WTC11 (cell line): ENCODE data around the gene WNK2. TPM values are rescaled to one million over a fixed set of nuclear protein-coding genes. Genes with fewer than 3 reads are reported as not detected.

Source experiments
- ATAC-seq: fragments of 200-7000 bp; cut with Tn5 transposase; 2 replicates; pipeline ENCODE4 v1.10.0; 2021; ENCODE audit warnings: mild to moderate bottlenecking, moderate library complexity
- CTCF ChIA-PET: fragments of 300-600 bp; sonication (Branson Sonifier 250); formaldehyde crosslinking; loops from one replicate; lab custom pipeline; 2021; ENCODE audit warnings: antibody characterized with exemption; lab: Charles Lee
- POLR2A ChIA-PET: fragments of 350-600 bp; sonication (Branson Sonifier 250); formaldehyde crosslinking; loops from one replicate; lab custom pipeline; 2021; ENCODE audit warnings: antibody characterized with exemption; lab: Charles Lee
- DNase-seq: peaks from one replicate; pipeline ENCODE4 v3.0.0; 2021; ENCODE audit warnings: low spot score
- H3K27ac Mint-ChIP-seq: 2 replicates; pipeline ENCODE4 v1.8.0; 2021; ENCODE audit warnings: mixed read lengths
- H3K27me3 Mint-ChIP-seq: 2 replicates; pipeline ENCODE4 v1.8.0; 2021; ENCODE audit warnings: low read depth, mild to moderate bottlenecking, moderate library complexity, mixed read lengths
- H3K36me3 Mint-ChIP-seq: 2 replicates; pipeline ENCODE4 v1.8.0; 2021; ENCODE audit warnings: mixed read lengths
- H3K4me1 Mint-ChIP-seq: 2 replicates; pipeline ENCODE4 v1.8.0; 2022; ENCODE audit warnings: mixed read lengths
- H3K4me3 Mint-ChIP-seq: 2 replicates; pipeline ENCODE4 v1.8.0; 2021; ENCODE audit warnings: mild to moderate bottlenecking, moderate library complexity, mixed read lengths
- H3K9me3 Mint-ChIP-seq: 2 replicates; pipeline ENCODE4 v1.8.0; 2021; ENCODE audit warnings: mixed read lengths
- ESRRA ChIP-seq: sonication (generic); formaldehyde crosslinking; IDR thresholded peaks from 2 replicates; pipeline ENCODE4 v1.8.1; 2022; ENCODE audit warnings: mild to moderate bottlenecking, missing genetic modification reagents, borderline replicate concordance
- ETV6 ChIP-seq: sonication (generic); formaldehyde crosslinking; IDR thresholded peaks from 2 replicates; pipeline ENCODE4 v1.8.1; 2022; ENCODE audit warnings: mild to moderate bottlenecking, missing genetic modification reagents
- FOXP1 ChIP-seq: sonication (generic); formaldehyde crosslinking; IDR thresholded peaks from 2 replicates; pipeline ENCODE4 v1.8.0; 2022; ENCODE audit warnings: missing genetic modification reagents, mild to moderate bottlenecking, moderate library complexity, borderline replicate concordance
- GABPB1 ChIP-seq: sonication (generic); formaldehyde crosslinking; IDR thresholded peaks from 2 replicates; pipeline ENCODE4 v1.8.1; 2023; ENCODE audit warnings: mild to moderate bottlenecking, missing genetic modification reagents
- IRF2 ChIP-seq: sonication (generic); formaldehyde crosslinking; IDR thresholded peaks from 2 replicates; pipeline ENCODE4 v1.8.0; 2022; ENCODE audit warnings: low read depth, missing genetic modification reagents, borderline replicate concordance
- JUN ChIP-seq: sonication (generic); formaldehyde crosslinking; IDR thresholded peaks from 2 replicates; pipeline ENCODE4 v1.8.0; 2023; ENCODE audit warnings: mild to moderate bottlenecking, missing genetic modification reagents
- NFATC4 ChIP-seq: fragments of 250-450 bp; sonication (Bioruptor Pico); IDR thresholded peaks from 2 replicates; pipeline ENCODE4 v1.9.0; 2021; ENCODE audit warnings: mild to moderate bottlenecking
- PRRX2 ChIP-seq: fragments of 250-450 bp; sonication (Bioruptor Pico); IDR thresholded peaks from 2 replicates; pipeline ENCODE4 v1.8.0; 2021; ENCODE audit warnings: mild to moderate bottlenecking
- RELA ChIP-seq: sonication (generic); formaldehyde crosslinking; IDR thresholded peaks from 2 replicates; pipeline ENCODE4 v1.8.1; 2022; ENCODE audit warnings: missing genetic modification reagents, mild to moderate bottlenecking, borderline replicate concordance
- SP1 ChIP-seq: sonication (generic); formaldehyde crosslinking; conservative IDR thresholded peaks from 2 replicates; pipeline ENCODE4 v1.8.1; 2022; ENCODE audit warnings: missing genetic modification reagents
- TEAD1 ChIP-seq: sonication (generic); formaldehyde crosslinking; IDR thresholded peaks from 2 replicates; pipeline ENCODE4 v1.8.0; 2022; ENCODE audit warnings: mild to moderate bottlenecking, missing genetic modification reagents
- TEAD4 ChIP-seq: sonication (generic); formaldehyde crosslinking; IDR thresholded peaks from 2 replicates; pipeline ENCODE4 v1.8.0; 2022; ENCODE audit warnings: mild to moderate bottlenecking, missing genetic modification reagents
- ZNF416 ChIP-seq: fragments of 250-450 bp; sonication (Bioruptor Pico); IDR thresholded peaks from 2 replicates; pipeline ENCODE4 v1.9.0; 2021; ENCODE audit warnings: mild to moderate bottlenecking, inconsistent platforms
- total RNA-seq: library from RNA; stranded (reverse); gene quantifications from 3 replicates; pipeline ENCODE4 v1.2.3, GENCODE V29; 2021
- TF ChIP-seq, protein P1 (sequence below): fragments of 250-450 bp; sonication (Bioruptor Pico); conservative IDR thresholded peaks from 2 replicates; pipeline ENCODE4 v1.9.0; 2021; ENCODE audit warnings: mild to moderate bottlenecking
- TF ChIP-seq, protein P2 (sequence below): sonication (generic); formaldehyde crosslinking; IDR thresholded peaks from 2 replicates; pipeline ENCODE4 v1.8.0; 2022; ENCODE audit warnings: mild to moderate bottlenecking, missing genetic modification reagents
- TF ChIP-seq, protein P3 (sequence below): sonication (generic); formaldehyde crosslinking; IDR thresholded peaks from 2 replicates; pipeline ENCODE4 v1.8.1; 2022; ENCODE audit warnings: low read depth, mild to moderate bottlenecking, moderate library complexity, missing genetic modification reagents, borderline replicate concordance
- TF ChIP-seq, protein P4 (sequence below): sonication (generic); formaldehyde crosslinking; IDR thresholded peaks from 2 replicates; pipeline ENCODE4 v1.8.1; 2022; ENCODE audit warnings: mild to moderate bottlenecking, missing genetic modification reagents, moderate library complexity, borderline replicate concordance
- TF ChIP-seq, protein P5 (sequence below): sonication (generic); formaldehyde crosslinking; IDR thresholded peaks from 2 replicates; pipeline ENCODE4 v1.8.0; 2022; ENCODE audit warnings: missing genetic modification reagents
- TF ChIP-seq, protein P6 (sequence below): sonication (generic); formaldehyde crosslinking; IDR thresholded peaks from 2 replicates; pipeline ENCODE4 v1.8.0; 2022; ENCODE audit warnings: mild to moderate bottlenecking, missing genetic modification reagents
- TF ChIP-seq, protein P7 (sequence below): sonication (generic); formaldehyde crosslinking; IDR thresholded peaks from 2 replicates; pipeline ENCODE4 v1.8.0; 2022; ENCODE audit warnings: mild to moderate bottlenecking, missing genetic modification reagents

WNK2 gene
- total RNA-seq, 1 experiment from 2014 or later: 120 TPM

DNA sequence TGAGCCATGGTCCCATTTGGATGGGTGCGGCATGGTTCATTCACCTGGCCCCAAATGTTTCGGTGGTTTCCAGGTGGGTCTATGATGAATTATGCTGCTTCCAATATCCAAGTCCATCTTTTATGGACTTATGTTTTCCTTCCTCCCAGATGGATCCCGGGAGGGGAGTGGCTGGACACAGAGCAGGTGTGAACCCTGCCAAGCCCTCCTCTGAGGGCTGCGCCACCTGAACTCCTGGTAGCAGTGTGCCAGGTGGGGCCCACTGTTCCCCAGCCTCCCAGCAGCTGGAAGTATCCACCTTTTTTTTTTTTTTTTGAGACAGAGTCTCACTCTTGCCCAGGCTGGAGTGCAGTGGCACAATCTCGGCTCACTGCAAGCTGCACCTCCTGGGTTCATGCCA, 42.9 kb downstream of the WNK2 start:
- TF ChIP-seq, protein P1, sequence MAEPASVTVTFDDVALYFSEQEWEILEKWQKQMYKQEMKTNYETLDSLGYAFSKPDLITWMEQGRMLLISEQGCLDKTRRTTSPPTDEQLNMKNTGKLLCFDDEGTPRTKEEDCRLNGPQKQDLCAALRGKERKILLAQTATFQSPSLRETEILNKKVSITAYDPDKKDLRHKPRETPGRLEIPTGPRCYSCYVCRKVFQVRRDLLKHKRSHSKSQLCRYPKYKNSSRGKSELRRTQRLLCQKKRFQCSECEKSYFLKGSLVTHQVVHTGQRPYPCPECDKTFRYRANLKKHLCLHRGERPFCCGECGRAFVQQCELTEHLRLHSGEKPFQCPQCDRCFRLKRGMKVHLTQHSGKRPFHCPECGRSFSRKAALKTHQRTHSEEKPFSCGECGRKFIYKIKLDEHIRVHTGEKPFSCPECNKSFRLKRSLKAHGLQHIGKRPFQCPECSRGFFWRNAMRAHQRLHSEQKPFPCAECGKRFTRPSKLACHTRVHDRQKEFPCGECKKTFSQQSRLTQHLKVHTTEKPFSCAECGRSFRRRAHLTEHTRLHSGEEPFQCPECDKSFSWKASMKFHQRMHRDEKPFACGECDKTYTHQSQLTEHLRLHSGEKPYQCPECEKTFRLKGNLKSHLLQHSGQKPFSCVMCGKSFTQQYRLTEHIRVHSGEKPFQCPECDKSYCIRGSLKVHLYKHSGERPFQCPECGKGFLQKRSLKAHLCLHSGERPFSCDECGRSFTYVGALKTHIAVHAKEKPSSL (CRISPR knock-in tag): no peak
- TF ChIP-seq, protein P2, sequence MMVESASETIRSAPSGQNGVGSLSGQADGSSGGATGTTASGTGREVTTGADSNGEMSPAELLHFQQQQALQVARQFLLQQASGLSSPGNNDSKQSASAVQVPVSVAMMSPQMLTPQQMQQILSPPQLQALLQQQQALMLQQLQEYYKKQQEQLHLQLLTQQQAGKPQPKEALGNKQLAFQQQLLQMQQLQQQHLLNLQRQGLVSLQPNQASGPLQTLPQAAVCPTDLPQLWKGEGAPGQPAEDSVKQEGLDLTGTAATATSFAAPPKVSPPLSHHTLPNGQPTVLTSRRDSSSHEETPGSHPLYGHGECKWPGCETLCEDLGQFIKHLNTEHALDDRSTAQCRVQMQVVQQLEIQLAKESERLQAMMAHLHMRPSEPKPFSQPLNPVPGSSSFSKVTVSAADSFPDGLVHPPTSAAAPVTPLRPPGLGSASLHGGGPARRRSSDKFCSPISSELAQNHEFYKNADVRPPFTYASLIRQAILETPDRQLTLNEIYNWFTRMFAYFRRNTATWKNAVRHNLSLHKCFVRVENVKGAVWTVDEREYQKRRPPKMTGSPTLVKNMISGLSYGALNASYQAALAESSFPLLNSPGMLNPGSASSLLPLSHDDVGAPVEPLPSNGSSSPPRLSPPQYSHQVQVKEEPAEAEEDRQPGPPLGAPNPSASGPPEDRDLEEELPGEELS (CRISPR knock-in tag): no peak
- TF ChIP-seq, protein P3, sequence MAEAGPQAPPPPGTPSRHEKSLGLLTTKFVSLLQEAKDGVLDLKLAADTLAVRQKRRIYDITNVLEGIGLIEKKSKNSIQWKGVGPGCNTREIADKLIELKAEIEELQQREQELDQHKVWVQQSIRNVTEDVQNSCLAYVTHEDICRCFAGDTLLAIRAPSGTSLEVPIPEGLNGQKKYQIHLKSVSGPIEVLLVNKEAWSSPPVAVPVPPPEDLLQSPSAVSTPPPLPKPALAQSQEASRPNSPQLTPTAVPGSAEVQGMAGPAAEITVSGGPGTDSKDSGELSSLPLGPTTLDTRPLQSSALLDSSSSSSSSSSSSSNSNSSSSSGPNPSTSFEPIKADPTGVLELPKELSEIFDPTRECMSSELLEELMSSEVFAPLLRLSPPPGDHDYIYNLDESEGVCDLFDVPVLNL (CRISPR knock-in tag): no peak
- TF ChIP-seq, protein P4, sequence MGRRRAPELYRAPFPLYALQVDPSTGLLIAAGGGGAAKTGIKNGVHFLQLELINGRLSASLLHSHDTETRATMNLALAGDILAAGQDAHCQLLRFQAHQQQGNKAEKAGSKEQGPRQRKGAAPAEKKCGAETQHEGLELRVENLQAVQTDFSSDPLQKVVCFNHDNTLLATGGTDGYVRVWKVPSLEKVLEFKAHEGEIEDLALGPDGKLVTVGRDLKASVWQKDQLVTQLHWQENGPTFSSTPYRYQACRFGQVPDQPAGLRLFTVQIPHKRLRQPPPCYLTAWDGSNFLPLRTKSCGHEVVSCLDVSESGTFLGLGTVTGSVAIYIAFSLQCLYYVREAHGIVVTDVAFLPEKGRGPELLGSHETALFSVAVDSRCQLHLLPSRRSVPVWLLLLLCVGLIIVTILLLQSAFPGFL (CRISPR knock-in tag): no peak
- no peak for TF ChIP-seq IRF2 (CRISPR knock-in tag)
- no peak for TF ChIP-seq FOXP1 (CRISPR knock-in tag)
- no peak for TF ChIP-seq GABPB1 (CRISPR knock-in tag)
- TF ChIP-seq, protein P5, sequence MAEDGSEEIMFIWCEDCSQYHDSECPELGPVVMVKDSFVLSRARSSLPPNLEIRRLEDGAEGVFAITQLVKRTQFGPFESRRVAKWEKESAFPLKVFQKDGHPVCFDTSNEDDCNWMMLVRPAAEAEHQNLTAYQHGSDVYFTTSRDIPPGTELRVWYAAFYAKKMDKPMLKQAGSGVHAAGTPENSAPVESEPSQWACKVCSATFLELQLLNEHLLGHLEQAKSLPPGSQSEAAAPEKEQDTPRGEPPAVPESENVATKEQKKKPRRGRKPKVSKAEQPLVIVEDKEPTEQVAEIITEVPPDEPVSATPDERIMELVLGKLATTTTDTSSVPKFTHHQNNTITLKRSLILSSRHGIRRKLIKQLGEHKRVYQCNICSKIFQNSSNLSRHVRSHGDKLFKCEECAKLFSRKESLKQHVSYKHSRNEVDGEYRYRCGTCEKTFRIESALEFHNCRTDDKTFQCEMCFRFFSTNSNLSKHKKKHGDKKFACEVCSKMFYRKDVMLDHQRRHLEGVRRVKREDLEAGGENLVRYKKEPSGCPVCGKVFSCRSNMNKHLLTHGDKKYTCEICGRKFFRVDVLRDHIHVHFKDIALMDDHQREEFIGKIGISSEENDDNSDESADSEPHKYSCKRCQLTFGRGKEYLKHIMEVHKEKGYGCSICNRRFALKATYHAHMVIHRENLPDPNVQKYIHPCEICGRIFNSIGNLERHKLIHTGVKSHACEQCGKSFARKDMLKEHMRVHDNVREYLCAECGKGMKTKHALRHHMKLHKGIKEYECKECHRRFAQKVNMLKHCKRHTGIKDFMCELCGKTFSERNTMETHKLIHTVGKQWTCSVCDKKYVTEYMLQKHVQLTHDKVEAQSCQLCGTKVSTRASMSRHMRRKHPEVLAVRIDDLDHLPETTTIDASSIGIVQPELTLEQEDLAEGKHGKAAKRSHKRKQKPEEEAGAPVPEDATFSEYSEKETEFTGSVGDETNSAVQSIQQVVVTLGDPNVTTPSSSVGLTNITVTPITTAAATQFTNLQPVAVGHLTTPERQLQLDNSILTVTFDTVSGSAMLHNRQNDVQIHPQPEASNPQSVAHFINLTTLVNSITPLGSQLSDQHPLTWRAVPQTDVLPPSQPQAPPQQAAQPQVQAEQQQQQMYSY (CRISPR knock-in tag): no peak
- TF ChIP-seq PRRX2: no peak
- no peak for TF ChIP-seq ZNF416 (CRISPR knock-in tag)
- no peak for TF ChIP-seq ETV6
- TF ChIP-seq SP1: no peak
- TF ChIP-seq NFATC4: no peak
- TF ChIP-seq, protein P6, sequence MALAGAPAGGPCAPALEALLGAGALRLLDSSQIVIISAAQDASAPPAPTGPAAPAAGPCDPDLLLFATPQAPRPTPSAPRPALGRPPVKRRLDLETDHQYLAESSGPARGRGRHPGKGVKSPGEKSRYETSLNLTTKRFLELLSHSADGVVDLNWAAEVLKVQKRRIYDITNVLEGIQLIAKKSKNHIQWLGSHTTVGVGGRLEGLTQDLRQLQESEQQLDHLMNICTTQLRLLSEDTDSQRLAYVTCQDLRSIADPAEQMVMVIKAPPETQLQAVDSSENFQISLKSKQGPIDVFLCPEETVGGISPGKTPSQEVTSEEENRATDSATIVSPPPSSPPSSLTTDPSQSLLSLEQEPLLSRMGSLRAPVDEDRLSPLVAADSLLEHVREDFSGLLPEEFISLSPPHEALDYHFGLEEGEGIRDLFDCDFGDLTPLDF (CRISPR knock-in tag): no peak
- TF ChIP-seq TEAD1 (CRISPR knock-in tag): no peak
- peaks cover 15% of the 10 kb centered on the region for H3K4me1 Mint-ChIP-seq
- H3K36me3 Mint-ChIP-seq: no peaks in the 10 kb centered on the region
- CTCF ChIA-PET: no interaction called here
- POLR2A ChIA-PET: no interaction called here
- H3K27ac Mint-ChIP-seq: no peak overlapping the region
- no peaks in the 10 kb centered on the region for H3K9me3 Mint-ChIP-seq
- DNase-seq (no peak), ATAC-seq (no peak)
- H3K27me3 Mint-ChIP-seq: no peaks in the 10 kb centered on the region
- H3K4me3 Mint-ChIP-seq: no peak overlapping the region

DNA sequence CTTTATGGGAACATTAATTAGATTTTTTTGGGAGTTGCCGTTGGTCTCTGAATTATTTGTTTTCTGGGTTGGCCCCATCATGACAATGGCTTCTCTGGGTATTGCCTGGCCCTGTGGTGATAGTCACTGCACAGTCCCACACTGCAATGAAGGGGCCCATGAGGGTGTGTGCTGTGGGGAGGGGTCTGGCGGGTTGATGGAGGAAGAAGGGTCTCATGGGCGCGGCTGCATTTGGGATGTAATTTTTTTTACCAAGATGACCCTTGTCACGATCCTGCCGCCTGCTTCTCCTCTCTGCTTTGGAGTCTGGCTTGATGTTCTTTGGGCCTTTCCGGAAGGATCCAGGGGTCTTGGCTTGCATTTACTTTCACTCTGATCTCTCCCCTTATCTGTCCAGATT, 44.1 kb downstream of the WNK2 start:
- H3K9me3 Mint-ChIP-seq: no peaks in the 10 kb centered on the region
- no peak overlapping the region for H3K4me3 Mint-ChIP-seq
- no peak for TF ChIP-seq JUN (CRISPR knock-in tag)
- TF ChIP-seq, protein P7, sequence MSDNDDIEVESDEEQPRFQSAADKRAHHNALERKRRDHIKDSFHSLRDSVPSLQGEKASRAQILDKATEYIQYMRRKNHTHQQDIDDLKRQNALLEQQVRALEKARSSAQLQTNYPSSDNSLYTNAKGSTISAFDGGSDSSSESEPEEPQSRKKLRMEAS (CRISPR knock-in tag): no peak
- no peak for TF ChIP-seq ESRRA (CRISPR knock-in tag)
- no peak for TF ChIP-seq RELA (CRISPR knock-in tag)
- no peak for TF ChIP-seq TEAD4 (CRISPR knock-in tag)
- TF ChIP-seq, all 79 proteins: peak for 0
- ChIA-PET POLR2A (no interaction called here), CTCF (no interaction called here)
- H3K27ac Mint-ChIP-seq: no peak overlapping the region
- peaks cover 18% of the 10 kb centered on the region for H3K4me1 Mint-ChIP-seq
- ATAC-seq (no peak), DNase-seq (no peak)
- H3K36me3 Mint-ChIP-seq: no peaks in the 10 kb centered on the region
- H3K27me3 Mint-ChIP-seq: no peaks in the 10 kb centered on the region
